PC-3 (cell line): ENCODE measurements around the gene MAS1L. TPM values are rescaled to one million over a fixed set of nuclear protein-coding genes. Genes with fewer than 3 reads are reported as not detected.
"Not testable (repeated sequence)": the region's sequence is repeated elsewhere in the genome, so short reads cannot be mapped to it uniquely, and the experiment has no call there.

ENCODE experiments used
- ATAC-seq: fragments of 200-7000 bp; cut with Tn5 transposase; 2 replicates; pipeline ENCODE4 v1.9.1; 2020; ENCODE audit warnings: mild to moderate bottlenecking, moderate library complexity
- BruUV-seq: library from RNA; stranded (reverse); fragments of 400-500 nt; replicated peaks from 2 replicates; lab custom pipeline; 2021; lab: Mats Ljungman, UMichigan
- CTCF ChIA-PET: fragments of 300-600 bp; sonication (Branson Sonifier 250); formaldehyde crosslinking; loops from one replicate; lab custom pipeline; 2022; ENCODE audit warnings: antibody characterized with exemption; lab: Charles Lee
- POLR2A ChIA-PET: fragments of 300-600 bp; sonication (Branson Sonifier 250); formaldehyde crosslinking; loops from one replicate; lab custom pipeline; 2022; ENCODE audit warnings: antibody characterized with exemption; ENCODE audit not compliant: unreplicated experiment; lab: Charles Lee
- DNase-seq: peaks from one replicate; pipeline ENCODE4 v3.0.0-alpha.2; 2015
- H2AFZ ChIP-seq: fragments of 300-600 bp; sonication (generic); 2 replicates; pipeline ENCODE4 v1.6.0; 2016; ENCODE audit warnings: antibody characterized with exemption, low read length
- H3F3A ChIP-seq: fragments of 300-600 bp; sonication (generic); one replicate; pipeline ENCODE4 v1.6.0; 2017; ENCODE audit warnings: antibody characterized with exemption, low read length, control low read depth, mild to moderate bottlenecking; ENCODE audit not compliant: unreplicated experiment
- H3K27ac ChIP-seq: fragments of 300-600 bp; sonication (generic); 2 replicates; pipeline ENCODE4 v1.5.1; 2016; ENCODE audit warnings: mild to moderate bottlenecking, low read length
- H3K27me3 ChIP-seq: fragments of 300-600 bp; sonication (generic); 2 replicates; pipeline ENCODE4 v1.6.1; 2016; ENCODE audit warnings: low read length, mixed read lengths
- H3K36me3 ChIP-seq: fragments of 300-600 bp; sonication (generic); 2 replicates; pipeline ENCODE4 v1.6.1; 2016; ENCODE audit warnings: low read depth, mixed run types, low read length, mixed read lengths
- H3K4me1 ChIP-seq: fragments of 300-600 bp; sonication (generic); 2 replicates; pipeline ENCODE4 v1.5.1; 2016; ENCODE audit warnings: low read length; ENCODE audit not compliant: insufficient read depth
- H3K4me2 ChIP-seq: fragments of 300-600 bp; sonication (generic); 2 replicates; pipeline ENCODE4 v1.6.0; 2016; ENCODE audit warnings: low read length
- H3K4me3 ChIP-seq: fragments of 300-600 bp; sonication (generic); 2 replicates; pipeline ENCODE4 v1.5.1; 2016; ENCODE audit warnings: mild to moderate bottlenecking, low read length, mixed read lengths
- H3K79me2 ChIP-seq: fragments of 300-600 bp; sonication (generic); 2 replicates; pipeline ENCODE4 v1.6.1; 2017; ENCODE audit warnings: low read length, mixed read lengths
- H3K9ac ChIP-seq: fragments of 300-600 bp; sonication (generic); 2 replicates; pipeline ENCODE4 v1.6.0; 2016; ENCODE audit warnings: mild to moderate bottlenecking, low read length
- H3K9me2 ChIP-seq: fragments of 300-600 bp; sonication (generic); replicated peaks from 2 replicates; pipeline ENCODE4 v1.6.1; 2016; ENCODE audit warnings: mixed run types, low read length, mixed read lengths
- H3K9me3 ChIP-seq: fragments of 300-600 bp; sonication (generic); 2 replicates; pipeline ENCODE4 v1.6.1; 2016; ENCODE audit warnings: low read length, mixed read lengths
- H4K20me1 ChIP-seq: fragments of 300-600 bp; sonication (generic); 2 replicates; pipeline ENCODE4 v1.6.1; 2016; ENCODE audit warnings: low read length, mixed read lengths
- CTCF ChIP-seq: fragments of 300-600 bp; sonication (generic); conservative IDR thresholded peaks from 2 replicates; pipeline ENCODE4 v1.5.1; 2017; ENCODE audit warnings: antibody characterized with exemption, low read depth, mild to moderate bottlenecking, low read length
- EZH2 ChIP-seq: fragments of 300-600 bp; sonication (generic); IDR thresholded peaks from one replicate; pipeline ENCODE4 v1.6.1; 2017; ENCODE audit warnings: antibody characterized with exemption, mild to moderate bottlenecking, low read length; ENCODE audit not compliant: unreplicated experiment
- EZH2phosphoT487 ChIP-seq: fragments of 300-600 bp; sonication (generic); IDR thresholded peaks from 2 replicates; pipeline ENCODE4 v1.6.1; 2018; ENCODE audit warnings: mild to moderate bottlenecking, antibody characterized with exemption, low read length, borderline replicate concordance
- intact Hi-C: fragments of 100-400 bp; cut with micrococcal nuclease; formaldehyde crosslinking; loops from 2 replicates; pipeline ENCODE4 v1.9.0; 2023
- total RNA-seq: library from RNA; depleted of rRNA; stranded (reverse); fragments of >200 nt; gene quantifications from 2 replicates; pipeline ENCODE4 v1.2.3, GENCODE V29; 2014

Gene MAS1L
- total RNA-seq, 1 experiment from 2014 or later = not detected

- intact Hi-C loops = no loop called here
- no peaks in the 10 kb centered on the region for H3K9me2 ChIP-seq
- no peak overlapping the region for H3K27ac ChIP-seq
- ChIA-PET POLR2A (no interaction called here), CTCF (no interaction called here)
- BruUV-seq = no TSS peak
- H3K27me3 ChIP-seq = peaks cover 37% of the 10 kb centered on the region
- H4K20me1 ChIP-seq = no peaks in the 10 kb centered on the region
- ATAC-seq (no peak), DNase-seq (peak; percentile 22)
- no peaks in the 10 kb centered on the region for H3K4me1 ChIP-seq
- H3K4me2 ChIP-seq = no peak overlapping the region
- H3K79me2 ChIP-seq = no peaks in the 10 kb centered on the region
- H3F3A ChIP-seq = no peaks in the 10 kb centered on the region
- TF ChIP-seq CTCF (no peak), EZH2 (no peak), EZH2phosphoT487 (no peak)
- H3K36me3 ChIP-seq = no peaks in the 10 kb centered on the region
- no peaks in the 10 kb centered on the region for H3K9me3 ChIP-seq
- no peak overlapping the region for H2AFZ ChIP-seq
- no peak overlapping the region for H3K9ac ChIP-seq
- no peak overlapping the region for H3K4me3 ChIP-seq
Measured at GRCh38 chr6:29447670-29448069, 40.1 kb downstream of the MAS1L start.

DNA sequence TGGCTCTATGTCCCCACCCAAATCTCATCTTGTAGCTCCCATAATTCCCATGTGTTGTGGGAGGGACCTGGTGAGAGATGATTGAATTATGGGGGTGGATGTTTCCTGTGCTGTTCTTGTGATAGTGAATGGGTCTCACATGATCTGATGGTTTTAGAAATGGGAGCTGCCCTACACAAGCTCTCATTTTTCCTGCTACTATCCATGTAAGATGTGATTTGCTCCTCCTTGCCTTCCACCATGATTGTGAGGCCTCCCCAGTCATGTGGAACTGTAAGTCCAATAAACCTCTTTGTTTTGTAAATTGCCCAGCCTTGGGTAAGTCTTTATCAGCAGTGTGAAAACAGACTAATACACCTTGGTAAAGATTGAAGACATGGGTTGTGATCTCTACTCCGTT, 43.7 kb downstream of the MAS1L start:
- H3K9ac ChIP-seq, H3K4me2 ChIP-seq, DNase-seq, H3K27ac ChIP-seq, H3F3A ChIP-seq, intact Hi-C loops, H3K9me3 ChIP-seq, H3K79me2 ChIP-seq, H2AFZ ChIP-seq, H3K4me1 ChIP-seq, H3K36me3 ChIP-seq, H4K20me1 ChIP-seq, ATAC-seq, H3K9me2 ChIP-seq, POLR2A ChIA-PET, BruUV-seq, H3K4me3 ChIP-seq, CTCF ChIA-PET: not testable (repeated sequence)
- peaks cover 58% of the 10 kb centered on the region for H3K27me3 ChIP-seq

DNA sequence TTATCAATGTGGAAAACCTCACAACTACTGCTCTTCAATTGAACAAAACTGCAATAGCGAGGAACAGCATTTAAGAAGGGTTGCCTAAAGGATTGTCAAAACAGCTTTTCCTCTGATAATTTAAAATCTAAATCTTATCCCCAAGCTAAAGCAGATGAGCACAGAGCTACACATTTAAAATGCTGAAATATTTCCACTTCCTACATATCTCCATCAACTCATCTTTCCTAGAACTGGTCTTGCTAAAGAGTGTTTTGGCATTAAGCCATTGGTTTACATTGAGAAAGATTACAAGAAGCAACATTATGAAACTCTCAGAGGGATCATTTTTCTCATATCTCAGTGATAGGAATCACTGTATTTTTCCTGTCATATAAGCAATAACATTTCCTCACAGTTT, 45.0 kb downstream of the MAS1L start:
- no peaks in the 10 kb centered on the region for H3F3A ChIP-seq
- no peak overlapping the region for H3K4me3 ChIP-seq
- no peak overlapping the region for H3K27ac ChIP-seq
- no peaks in the 10 kb centered on the region for H4K20me1 ChIP-seq
- no peaks in the 10 kb centered on the region for H3K79me2 ChIP-seq
- no peaks in the 10 kb centered on the region for H3K9me2 ChIP-seq
- H3K9ac ChIP-seq = no peak overlapping the region
- no peak overlapping the region for H2AFZ ChIP-seq
- DNase-seq (no peak), ATAC-seq (no peak)
- no TSS peak for BruUV-seq
- CTCF ChIA-PET = no interaction called here
- H3K9me3 ChIP-seq = no peaks in the 10 kb centered on the region
- no peak for TF ChIP-seq EZH2phosphoT487
- no peak for TF ChIP-seq CTCF
- no peak for TF ChIP-seq EZH2
- peaks cover 65% of the 10 kb centered on the region for H3K27me3 ChIP-seq
- H3K36me3 ChIP-seq = no peaks in the 10 kb centered on the region
- H3K4me2 ChIP-seq = no peak overlapping the region
- intact Hi-C loops = no loop called here
- no peaks in the 10 kb centered on the region for H3K4me1 ChIP-seq
- POLR2A ChIA-PET = no interaction called here
